ENCODE data around the gene ALDH1A2. TPM values are rescaled to one million over a fixed set of nuclear protein-coding genes. Genes with fewer than 3 reads are reported as not detected.

ALDH1A2 gene
- total RNA-seq, 1 donor from 2014 or later = 9.3 TPM

GRCh38 chr15:58066042-58066867, 744 bp upstream of the ALDH1A2 start:
- Histone ChIP-seq H3K36me3 (no peaks in the 10 kb centered on the region), H3K4me1 (no peaks in the 10 kb centered on the region), H3K9me3 (no peaks in the 10 kb centered on the region), H3K4me3 (peak overlapping the region; percentile 51 to 57), H3K27me3 (peaks cover 18% of the 10 kb centered on the region), H3K27ac (no peak overlapping the region)
- intact Hi-C loops (cut with DNase I) = loop anchor here (2.0 kb wide), 3 partner anchors 199 to 399 kb away; no protein-coding TSS in a partner anchor
- TF ChIP-seq CTCF (IDR thresholded peaks at IDR 0.05) = peak; percentile 52 to 79 (median 70)
- DNase-seq (ENCODE audit: low spot score in 2 of 2) = peak in 1 of 2 donors; percentile 71

GRCh38 chr15:58064980-58065444, 499 bp downstream of the ALDH1A2 start:
- Histone ChIP-seq H3K9me3 (no peaks in the 10 kb centered on the region), H3K27ac (no peak overlapping the region), H3K4me3 (peak overlapping the region; percentile 51 to 57), H3K36me3 (no peaks in the 10 kb centered on the region), H3K4me1 (no peaks in the 10 kb centered on the region), H3K27me3 (peaks cover 18% of the 10 kb centered on the region)
- DNase-seq (ENCODE audit: low spot score in 2 of 2) = no peak
- TF ChIP-seq CTCF (IDR thresholded peaks at IDR 0.05) = no peak
- intact Hi-C loops (cut with DNase I) = no loop called here

- Histone ChIP-seq H3K36me3 (no peaks in the 10 kb centered on the region), H3K4me3 (no peak overlapping the region), H3K9me3 (no peaks in the 10 kb centered on the region), H3K27ac (no peak overlapping the region), H3K4me1 (no peaks in the 10 kb centered on the region), H3K27me3 (peaks cover 18% of the 10 kb centered on the region)
- TF ChIP-seq CTCF (IDR thresholded peaks at IDR 0.05) = no peak
- DNase-seq (ENCODE audit: low spot score in 2 of 2) = no peak
- intact Hi-C loops (cut with DNase I) = no loop called here
These were observed 1.2 kb downstream of the ALDH1A2 start for GRCh38 chr15:58064082-58064979.

GRCh38 chr15:58063614-58064013, 1.9 kb downstream of the ALDH1A2 start:
- no peaks in the 10 kb centered on the region for H3K36me3 ChIP-seq
- intact Hi-C loops (cut with DNase I) = no loop called here
- DNase-seq (ENCODE audit: low spot score in 2 of 2) = no peak
- H3K9me3 ChIP-seq = no peaks in the 10 kb centered on the region
- H3K27ac ChIP-seq = no peak overlapping the region
- H3K4me1 ChIP-seq = no peaks in the 10 kb centered on the region
- no peak for TF ChIP-seq CTCF (IDR thresholded peaks at IDR 0.05)
- no peak overlapping the region for H3K4me3 ChIP-seq
- peaks cover 18% of the 10 kb centered on the region for H3K27me3 ChIP-seq

GRCh38 chr15:58062983-58063382, 2.5 kb downstream of the ALDH1A2 start:
- Histone ChIP-seq H3K9me3 (no peaks in the 10 kb centered on the region), H3K36me3 (no peaks in the 10 kb centered on the region), H3K4me1 (no peaks in the 10 kb centered on the region), H3K4me3 (no peak overlapping the region), H3K27ac (no peak overlapping the region), H3K27me3 (peaks cover 18% of the 10 kb centered on the region)
- no peak for TF ChIP-seq CTCF (IDR thresholded peaks at IDR 0.05)
- intact Hi-C loops (cut with DNase I) = no loop called here
- no peak for DNase-seq (ENCODE audit: low spot score in 2 of 2)

Measured in ascending aorta (tissue), 2 donors.